GM21737 (cell line): ENCODE results near the gene TNRC6C.
"Not testable (repeated sequence)": the region's sequence is repeated elsewhere in the genome, so short reads cannot be mapped to it uniquely, and the experiment has no call there.

Source experiments
- ATAC-seq: cut with Tn5 transposase; IDR thresholded peaks from one replicate; pipeline ENCODE4 v1.9.1; 2021; ENCODE audit warnings: mild to moderate bottlenecking, moderate library complexity; ENCODE audit not compliant: unreplicated experiment

Gene TNRC6C

DNA sequence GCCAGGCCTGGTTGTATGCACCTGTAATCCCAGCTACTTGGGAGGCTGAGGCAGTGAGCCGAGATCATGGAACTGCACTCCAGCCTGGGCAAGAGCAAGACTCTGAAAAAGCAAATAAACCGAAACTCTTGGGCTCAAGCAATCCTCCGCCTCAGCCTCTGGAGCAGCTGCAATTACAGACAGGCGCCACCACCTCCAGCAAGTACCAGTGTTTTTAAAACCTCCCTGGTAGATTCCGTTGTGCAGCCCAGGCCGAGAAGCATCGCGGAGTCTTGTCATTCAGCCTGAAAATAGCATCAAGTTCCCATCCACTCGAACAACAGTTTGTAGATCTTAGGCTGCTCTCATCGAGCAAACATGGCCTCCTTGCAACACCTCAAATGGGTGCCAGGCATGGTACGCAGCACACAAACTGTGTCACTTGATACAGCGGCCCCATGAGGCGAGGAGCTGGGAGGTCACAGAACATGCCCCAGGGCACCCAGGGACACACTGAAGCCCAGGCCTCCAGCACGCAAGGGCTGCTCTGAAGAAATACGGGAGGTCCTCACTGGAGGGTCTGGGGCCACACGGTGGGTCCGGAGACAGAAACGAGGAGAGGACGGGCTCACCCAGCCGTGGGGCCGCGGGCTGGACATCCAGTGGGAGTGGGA, 152.0 kb downstream of the TNRC6C start:
- no peak for ATAC-seq

DNA sequence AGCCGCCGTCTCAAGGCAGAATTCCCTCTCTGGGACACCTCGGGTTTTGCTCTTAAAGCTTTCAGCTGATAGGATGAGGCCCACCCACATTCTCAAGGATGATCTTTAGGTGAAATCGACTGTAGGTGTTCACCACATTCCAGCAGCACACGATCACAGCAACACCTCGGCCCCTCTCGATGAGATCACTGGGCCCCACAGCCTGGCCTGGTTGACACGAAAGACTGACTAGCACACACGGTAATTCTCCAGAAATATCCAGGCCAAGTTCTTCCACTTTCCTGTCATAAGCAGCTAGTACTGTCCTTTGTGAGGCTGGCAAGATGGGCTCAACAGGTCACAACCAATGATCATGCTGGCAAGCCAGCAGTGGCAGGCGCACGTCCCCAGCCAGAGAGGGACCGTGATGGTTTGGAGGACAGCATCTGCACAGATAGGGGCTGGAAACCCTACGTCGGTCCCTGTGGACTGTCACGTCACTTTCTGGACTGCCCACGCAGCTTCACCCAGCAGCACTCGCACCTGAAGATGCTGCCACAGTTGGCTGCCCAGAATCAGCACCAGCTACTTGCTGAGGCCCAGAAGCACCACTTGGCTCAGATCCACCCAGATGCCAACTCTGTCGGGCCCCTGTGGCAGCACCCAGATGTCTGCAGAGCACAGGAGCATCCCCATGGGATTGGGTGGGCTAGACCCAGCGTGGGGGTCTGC, 152.7 kb downstream of the TNRC6C start:
- ATAC-seq, result no peak

DNA sequence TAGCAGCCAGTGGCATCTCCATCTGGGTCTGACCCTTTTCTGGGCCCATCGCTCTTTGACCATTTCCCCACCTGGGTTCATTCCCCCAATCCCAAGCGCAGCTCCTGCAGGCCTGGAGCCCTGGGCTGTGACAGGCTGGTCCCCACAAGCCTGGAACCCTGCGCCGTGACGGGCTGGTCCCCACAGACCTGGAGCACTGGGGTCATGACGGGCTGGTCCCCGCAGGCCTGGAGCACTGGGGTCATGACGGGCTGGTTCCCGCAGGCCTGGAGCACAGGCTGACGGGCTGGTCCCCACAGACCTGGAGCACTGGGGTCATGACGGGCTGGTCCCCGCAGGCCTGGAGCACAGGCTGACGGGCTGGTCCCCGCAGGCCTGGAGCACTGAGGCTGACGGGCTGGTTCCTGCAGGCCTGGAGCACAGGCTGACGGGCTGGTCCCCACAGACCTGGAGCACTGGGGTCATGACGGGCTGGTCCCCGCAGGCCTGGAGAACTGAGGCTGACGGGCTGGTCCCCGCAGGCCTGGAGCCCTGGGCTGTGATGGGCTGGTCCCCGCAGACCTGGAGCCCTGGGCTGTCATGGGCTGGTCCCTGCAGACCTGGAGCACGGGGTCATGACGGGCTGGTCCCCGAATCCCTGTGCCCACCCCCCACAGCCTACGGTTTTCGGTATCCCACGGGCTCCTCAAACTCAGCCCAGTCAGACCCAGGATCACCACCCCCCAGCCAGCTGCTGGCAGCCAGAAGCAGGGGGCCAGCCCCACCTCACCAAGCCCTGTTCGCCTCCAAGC, 153.4 kb downstream of the TNRC6C start:
- ATAC-seq, result no peak

DNA sequence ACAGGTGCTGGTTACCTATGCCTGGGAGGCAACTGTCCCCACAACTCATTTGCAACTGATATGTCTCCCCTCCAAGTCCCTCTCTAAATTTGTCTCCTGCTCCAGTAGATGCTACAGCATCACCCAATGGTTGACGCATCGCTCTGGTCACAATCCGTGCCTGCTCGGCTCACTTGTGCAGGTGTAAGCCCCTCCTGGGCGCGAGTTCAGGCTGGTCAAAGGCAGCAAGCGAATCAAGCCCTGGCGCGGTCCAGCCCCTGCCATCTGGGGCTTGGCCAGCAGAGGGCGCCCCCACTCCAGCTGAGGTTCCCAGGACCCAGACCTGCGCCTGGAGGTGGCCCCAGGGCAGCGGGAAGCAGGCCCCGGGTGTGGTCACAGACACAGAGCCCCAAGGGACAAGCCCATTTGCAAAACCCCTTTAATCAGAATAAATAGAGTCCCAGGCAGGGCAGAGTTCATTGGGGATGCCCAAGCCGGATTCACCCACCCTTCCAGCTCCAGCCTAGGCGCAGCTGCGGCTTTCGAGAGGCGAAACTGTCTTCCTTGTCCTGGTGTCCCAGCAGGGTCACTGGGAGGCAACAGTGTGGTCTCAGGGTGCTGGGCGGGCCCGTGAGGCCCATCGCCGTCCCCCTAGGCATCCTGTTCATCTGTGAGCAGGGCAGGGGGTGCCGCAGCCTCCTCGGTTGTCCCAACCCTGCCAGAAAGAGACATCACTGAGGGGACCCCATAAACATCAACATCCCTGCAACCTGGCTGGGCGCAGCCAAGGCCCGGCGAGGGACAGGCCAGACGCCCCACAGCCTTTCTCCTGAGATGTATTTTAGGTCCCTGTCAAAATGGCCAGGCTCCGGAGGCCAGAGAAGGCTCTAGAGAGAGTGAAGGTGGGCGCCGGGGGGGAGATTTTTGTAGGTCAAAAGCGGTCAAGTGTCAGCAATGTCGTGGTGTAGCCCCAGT, 154.3 kb downstream of the TNRC6C start:
- ATAC-seq, result no peak

DNA sequence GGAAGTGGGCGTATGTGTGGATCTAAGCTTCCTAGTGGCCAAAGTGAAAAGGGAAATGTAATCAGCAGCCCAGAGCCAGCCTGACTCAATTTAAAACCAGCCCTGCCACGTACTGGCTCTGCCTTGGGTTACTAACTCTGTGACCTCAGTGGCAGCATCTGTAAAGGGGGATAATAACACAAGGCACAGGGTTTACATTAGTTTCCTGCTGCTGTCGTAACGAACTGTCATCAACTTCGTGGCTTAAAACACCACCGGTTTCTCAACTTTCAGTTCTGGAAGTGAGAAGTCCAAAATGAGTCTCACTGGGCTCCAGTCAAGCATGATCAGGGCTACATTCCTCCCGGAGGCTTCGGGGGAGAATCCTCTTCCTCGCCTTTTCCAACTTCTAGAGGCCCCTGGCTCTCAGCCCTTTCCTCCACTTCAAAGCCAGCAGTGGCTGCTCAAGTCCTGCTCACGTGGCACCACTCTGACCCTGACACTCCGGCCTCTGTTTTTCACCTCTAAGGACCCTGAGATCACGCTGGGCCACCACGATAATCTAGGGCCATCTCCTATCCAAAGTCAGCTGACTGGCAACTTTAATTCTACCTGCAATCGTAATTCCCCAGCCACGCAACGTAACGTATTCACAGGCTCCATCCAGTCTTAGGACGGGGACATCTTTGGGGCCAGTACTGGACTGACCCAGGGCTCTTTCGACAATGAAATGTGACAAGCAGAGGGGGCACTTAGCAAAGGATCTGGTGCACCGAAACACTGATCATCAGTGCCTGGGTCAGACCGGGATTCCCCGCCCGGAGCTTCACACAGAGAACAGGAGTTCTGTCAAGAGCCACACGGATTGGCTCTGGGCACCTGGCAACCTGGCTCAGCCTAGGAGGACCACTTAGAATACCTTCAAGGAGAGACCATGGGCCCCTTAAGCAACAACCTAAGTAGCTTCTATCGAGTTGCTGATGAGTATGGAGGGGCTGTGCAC, 155.6 kb downstream of the TNRC6C start:
- ATAC-seq, result no peak

DNA sequence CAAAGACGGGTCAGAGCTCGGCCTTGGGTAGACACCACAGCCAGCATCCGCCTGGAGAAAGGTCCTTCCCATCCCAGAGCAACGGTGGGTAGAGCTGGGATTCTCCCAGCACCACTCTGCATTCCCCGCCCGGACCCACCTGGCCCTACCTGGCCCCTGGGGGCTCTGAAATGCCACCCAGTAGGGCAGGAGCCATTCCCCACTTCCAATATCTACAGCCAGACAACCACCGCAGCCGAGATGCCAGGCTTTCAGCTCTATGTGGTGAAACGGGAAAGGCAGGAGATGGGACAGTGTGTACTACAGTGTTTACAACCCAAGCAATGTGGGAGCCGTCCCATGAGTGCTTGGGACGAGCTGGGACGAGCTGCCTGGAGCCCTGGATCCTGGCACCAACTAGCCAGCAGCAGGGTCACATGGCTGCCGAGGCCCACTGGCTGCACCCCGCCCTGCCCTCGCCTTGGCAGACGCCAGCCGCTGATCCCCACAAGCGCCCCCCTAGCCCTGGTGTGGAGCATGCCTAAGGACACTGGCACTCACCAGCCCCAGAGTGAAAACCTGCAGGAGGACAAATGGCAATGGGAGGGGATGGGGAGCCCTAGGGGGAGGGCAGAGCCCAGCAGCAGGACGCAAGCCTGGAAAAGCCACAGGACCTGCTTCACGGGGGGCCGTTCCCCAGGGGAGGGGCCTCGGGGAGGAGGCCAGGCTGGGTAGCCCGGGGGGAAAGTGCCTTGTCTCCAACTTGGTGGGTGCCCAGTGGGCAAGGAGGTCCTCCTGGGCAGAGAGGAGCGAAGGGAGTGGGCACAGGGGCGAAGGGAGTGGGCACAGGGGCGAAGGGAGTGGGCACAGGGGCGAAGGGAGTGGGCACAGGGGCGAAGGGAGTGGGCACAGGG, 156.6 kb downstream of the TNRC6C start:
- no peak for ATAC-seq

DNA sequence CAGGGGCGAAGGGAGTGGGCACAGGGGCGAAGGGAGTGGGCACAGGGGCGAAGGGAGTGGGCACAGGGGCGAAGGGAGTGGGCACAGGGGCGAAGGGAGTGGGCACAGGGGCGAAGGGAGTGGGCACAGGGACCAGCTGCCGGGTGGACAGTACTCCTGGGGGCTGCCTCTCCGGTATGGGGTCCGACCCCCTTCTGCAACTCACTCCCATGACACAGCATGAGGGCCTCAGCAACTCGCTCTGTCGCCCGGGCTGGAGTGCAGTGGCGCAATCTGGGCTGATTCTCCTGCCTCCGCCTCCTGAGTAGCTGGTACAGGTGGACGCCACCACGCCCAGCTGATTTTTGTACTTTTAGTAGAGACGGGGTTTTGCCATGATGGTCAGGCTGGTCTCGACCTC, 157.3 kb downstream of the TNRC6C start:
- ATAC-seq, result not testable (repeated sequence)

DNA sequence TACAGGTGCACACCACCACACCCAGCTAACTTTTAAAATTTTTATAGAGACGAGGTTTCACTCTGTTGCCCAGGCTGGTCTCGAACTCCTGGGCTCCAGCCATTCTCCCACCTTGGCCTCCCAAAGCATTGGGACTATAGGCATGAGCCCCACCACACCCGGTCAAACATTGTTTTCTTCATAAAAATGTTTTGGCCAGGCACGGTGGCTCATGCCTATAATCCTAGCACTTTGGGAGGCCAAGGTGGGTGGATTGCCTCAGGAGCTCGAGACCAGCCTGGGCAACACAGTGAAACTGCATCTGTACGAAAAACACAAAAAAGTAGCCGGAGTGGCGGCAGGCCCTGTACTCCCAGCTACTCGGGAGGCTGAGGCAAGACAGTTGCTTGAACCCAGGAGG, 157.9 kb downstream of the TNRC6C start:
- no peak for ATAC-seq

DNA sequence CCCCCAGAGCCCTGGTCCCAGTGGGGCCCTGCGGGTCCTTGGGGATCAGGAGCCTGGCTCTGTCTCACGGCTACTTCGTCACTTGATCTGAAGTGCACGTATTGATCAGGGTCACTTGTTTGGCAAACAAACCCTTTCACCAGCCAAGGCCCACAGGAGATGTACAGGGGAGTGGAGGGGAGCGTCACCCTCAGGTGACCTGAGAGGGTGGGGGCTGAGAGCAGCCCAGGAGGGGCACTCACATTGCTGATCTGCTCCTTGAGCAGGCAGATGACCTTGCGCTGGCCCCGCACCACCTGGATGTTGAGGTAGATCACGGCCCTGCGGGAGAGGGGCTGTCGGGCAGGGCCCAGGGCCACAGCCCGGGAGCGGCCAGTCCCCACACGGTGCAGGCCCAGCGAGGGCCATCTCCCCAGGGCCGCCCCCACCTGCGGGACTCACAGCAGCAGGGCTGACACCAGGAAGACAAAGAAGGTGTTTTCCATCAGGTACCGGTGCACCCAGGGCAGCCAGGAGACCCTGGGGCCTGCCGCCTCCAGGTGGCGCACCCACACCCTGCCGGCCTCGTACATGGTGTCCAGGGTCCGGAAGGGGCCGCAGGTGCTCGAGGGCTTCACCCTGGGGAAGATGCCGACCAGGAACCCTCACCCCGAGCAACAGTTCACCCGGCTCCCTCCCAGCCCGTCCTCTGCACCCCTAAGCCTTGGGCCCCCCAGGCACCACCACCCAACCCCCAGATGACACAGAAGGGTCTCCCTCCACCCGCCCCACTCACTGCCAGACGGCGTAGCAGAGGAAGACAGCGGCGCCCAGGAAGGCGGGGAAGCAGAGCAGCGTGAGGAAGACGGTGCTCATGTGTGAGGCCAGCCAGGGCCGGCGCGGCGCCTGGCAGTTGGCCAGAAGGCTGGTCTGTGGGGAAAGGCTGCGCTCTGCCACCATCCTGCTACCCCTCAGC, 158.8 kb downstream of the TNRC6C start:
- no peak for ATAC-seq

DNA sequence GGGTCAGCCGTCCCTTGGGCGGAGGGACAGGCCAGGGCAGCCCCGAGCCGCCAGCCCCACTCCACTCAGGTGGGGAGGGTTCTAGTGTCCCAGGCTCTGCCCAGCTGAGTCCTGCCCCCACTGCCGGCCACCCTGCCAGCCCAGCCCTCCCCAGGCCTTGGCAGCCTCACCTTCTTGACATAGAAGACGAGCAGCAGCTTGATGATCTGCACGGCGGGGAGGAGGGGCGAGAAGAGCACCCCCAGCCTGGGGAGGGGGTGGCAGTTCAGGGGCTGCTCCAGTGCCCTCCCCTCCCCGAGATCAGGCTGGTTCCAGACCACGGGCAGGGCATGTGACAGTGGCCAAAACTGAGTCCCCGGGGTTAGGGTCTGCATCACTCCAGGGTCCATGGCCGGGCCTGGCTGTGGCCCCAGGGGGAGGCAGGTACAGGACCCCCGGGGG, 160.3 kb downstream of the TNRC6C start:
- ATAC-seq, result no peak

DNA sequence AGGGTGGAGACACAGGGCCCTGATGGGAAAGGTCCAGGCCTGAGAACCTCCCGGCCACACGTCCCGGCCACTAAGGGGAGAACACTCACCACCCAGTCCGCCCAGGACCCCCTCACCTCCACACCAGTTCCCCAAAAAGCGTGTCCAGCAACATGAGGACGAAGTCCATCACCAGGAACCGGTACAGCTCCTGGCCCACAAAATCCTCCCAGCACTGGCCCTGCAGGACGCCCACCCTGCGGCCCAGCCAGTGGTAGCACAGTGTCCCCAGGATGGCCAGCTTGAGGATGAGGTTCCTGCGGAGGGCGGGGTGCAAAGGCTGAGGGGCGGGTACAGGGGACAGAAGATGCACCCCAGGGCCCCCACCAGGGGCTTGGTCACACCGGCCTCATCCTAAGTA, 162.0 kb downstream of the TNRC6C start:
- ATAC-seq, result no peak

DNA sequence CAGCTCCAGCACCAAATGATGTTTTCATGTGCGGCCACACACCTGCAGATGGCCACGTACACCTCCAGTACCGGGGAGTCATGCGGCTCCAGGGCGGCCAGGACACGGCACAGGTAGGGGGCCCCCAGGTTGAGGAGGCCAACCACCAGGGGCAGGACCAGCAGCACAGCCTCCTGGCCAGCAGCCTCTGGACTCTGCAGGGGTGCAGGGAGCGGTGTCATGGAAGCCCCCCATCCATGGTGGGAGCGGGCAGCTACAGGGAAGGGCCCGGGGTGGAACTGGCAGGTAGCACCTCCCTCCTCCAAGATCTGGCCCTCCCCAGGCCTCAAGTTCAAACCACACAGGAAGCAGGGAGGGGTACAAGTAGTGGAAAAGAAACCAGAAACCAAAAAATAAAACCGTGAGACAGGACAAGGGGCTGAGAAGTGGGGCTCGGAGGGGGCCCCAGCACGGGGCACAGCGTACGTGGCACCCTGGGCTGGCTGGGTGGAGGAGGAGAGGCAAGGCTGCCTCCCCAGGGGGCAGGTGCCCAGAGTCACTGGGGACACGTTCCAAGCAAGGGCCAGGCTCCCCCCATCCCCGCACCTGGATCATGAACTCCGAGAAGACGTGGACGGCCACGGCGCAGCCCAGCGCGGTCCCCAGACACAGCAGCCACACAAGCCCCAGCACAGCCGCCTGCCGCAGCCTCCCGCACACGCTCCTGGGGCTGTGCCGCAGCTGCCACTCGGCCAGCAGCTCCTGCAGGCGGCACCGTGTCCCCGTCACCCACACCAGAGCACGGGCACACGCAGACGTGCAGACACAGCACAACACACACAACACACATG, 162.7 kb downstream of the TNRC6C start:
- no peak for ATAC-seq

DNA sequence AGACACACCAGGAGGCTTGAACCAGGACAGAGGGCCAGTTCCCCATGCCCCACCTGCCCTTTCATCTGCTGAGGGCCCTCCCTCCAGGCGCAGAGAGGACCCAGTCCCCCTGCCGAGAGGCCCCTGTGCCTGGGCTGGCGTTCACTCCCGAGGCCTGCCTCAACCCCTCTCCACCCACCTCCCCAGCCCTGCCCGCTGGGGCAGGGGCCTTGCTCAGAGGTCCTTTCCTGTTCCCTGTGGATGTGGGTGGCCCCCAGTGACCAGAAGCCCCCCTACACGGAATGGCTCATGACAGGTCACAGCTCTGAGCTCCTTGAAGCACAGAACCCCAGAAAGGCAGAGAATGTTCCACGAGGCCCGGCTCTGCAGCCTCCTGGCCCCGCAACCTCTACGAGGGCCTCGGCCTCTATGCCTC, 163.3 kb downstream of the TNRC6C start:
- ATAC-seq, result no peak

DNA sequence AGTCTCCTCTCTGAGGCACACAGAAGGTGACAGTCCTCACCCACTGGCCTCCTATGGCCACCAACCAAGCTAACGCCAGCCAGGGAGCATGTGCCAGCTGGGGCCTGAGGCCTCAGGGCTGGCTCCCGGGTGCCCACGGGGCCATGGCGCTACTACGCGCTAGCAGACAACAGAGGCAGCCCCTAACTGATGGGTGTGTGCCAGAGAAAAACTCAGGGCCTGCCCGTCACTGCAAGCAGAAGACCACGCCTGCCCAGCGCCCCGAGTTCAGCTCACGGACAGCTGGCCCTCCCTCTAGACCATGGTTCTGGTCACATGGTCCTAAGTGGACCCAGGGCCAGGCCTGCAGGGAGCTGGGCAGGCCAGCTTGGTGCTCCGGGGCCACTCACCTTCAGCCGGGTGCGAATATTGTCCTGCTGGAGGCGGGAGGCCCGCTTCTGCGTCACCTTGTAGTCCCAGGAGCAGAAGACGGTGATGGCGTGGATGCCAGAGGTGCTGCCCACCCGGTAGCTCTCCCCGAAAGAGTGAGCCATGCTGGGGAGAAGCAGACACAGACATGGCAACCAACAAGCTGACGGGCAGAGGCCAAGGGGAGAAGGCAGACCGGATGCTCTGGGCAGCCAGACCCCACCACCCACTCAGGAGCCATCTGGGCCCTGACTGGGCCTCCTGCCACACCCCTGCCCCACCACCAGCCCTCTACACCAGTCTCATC, 163.9 kb downstream of the TNRC6C start:
- ATAC-seq, result no peak

DNA sequence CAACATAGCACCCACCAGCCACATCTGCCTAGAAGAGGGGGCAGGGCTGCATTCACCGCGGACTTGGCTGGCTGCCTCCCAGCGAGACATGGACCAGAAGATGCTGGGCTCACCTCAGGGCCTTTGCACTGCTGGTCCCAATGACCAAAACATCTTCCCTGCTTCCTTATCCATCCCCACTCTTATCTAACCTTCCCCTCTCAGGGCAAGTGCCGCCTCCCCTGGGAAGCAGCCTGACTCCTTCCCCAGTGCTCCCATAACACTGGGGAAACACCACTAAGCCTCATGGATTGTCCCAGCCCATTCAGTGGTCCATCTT, 164.4 kb downstream of the TNRC6C start:
- no peak for ATAC-seq

DNA sequence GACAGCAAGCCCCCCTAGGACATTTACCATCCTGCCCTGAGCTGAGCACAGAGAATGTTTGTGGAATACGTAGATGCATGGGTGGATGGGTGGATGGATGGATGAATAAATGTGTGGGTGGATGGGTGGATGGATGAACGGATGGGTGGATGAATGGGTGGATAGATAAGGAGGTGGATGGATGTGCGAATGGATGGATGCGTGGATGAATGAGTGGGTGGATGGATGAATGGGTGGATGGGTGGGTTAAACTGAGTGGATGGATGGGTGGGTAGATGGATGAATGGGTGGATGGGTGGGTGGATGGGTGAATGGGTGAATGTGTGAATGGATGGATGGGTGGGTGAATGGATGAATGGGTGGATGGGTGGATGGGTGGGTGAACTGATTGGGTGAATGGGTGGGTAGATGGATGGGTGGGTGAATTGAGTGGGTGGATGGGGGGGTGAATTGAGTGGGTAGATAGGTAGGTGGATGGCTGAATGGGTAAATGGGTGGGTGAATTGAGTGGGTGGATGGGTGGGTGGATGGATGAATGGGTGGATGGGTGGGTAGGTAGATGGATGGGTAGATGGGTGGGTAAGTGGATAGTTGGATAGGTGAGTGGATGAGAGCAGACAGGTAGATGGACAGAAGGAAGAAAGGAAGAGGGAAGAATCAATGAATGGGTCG, 164.9 kb downstream of the TNRC6C start:
- no peak for ATAC-seq
